LNCAP (cell line): ENCODE results near the gene ELF2.

ENCODE experiments used
- CTCF ChIP-seq: fragments of 450-650 bp; IDR thresholded peaks from 2 replicates; pipeline ENCODE4 v1.5.1; 2017; ENCODE audit warnings: mild to moderate bottlenecking

Gene ELF2

GRCh38 chr4:139200102-139200501 is 23.1 kb upstream of the ELF2 start:
- TF ChIP-seq CTCF = no peak

- TF ChIP-seq CTCF = no peak
These were observed 19.4 kb upstream of the ELF2 start for GRCh38 chr4:139196462-139196861.

- TF ChIP-seq CTCF = no peak
These were observed 14.4 kb upstream of the ELF2 start for GRCh38 chr4:139191373-139191772.

GRCh38 chr4:139189972-139190371 is 13.0 kb upstream of the ELF2 start:
- no peak for TF ChIP-seq CTCF

- no peak for TF ChIP-seq CTCF
These were observed 12.4 kb upstream of the ELF2 start for GRCh38 chr4:139189417-139189749.

GRCh38 chr4:139188648-139189416 is 11.8 kb upstream of the ELF2 start:
- TF ChIP-seq CTCF = no peak

- peak; percentile 17; the same call in 1 of the 2 replicates for TF ChIP-seq CTCF
These were observed 7.1 kb upstream of the ELF2 start for GRCh38 chr4:139184129-139184528.
